HepG2 (cell line): ENCODE data around the gene HAPLN2. TPM values are rescaled to one million over a fixed set of nuclear protein-coding genes. Genes with fewer than 3 reads are reported as not detected.

ENCODE experiments used
- CBX1 ChIP-seq: IDR thresholded peaks from one replicate; pipeline ENCODE4 v1.6.1; 2016; ENCODE audit warnings: antibody characterized with exemption, low read depth
- CCAR2 ChIP-seq: fragments of 200-400 bp; formaldehyde crosslinking; optimal IDR thresholded peaks from 2 replicates; pipeline ENCODE3; 2018; ENCODE audit warnings: low read depth, mild to moderate bottlenecking, low read length, moderate library complexity
- JUND ChIP-seq: sonication (generic); formaldehyde crosslinking; IDR thresholded peaks from 2 replicates; pipeline ENCODE4 v1.8.0; 2022; ENCODE audit warnings: mild to moderate bottlenecking, missing genetic modification reagents
- MAZ ChIP-seq, 2 experiments: sonication (generic) in 1 of 2; formaldehyde crosslinking in 1 of 2; IDR thresholded peaks; 2 replicates each; pipeline versions ENCODE4 v1.5.0 to v1.6.1; 2012 to 2020; ENCODE audit warnings: low read depth in 2 of 2, mild to moderate bottlenecking in 2 of 2, borderline replicate concordance in 1 of 2, improper control_type of control experiment in 1 of 2, low read length in 1 of 2, missing genetic modification reagents in 1 of 2, moderate library complexity in 1 of 2
- PTBP1 ChIP-seq: fragments of 200-400 bp; formaldehyde crosslinking; IDR thresholded peaks from 2 replicates; pipeline ENCODE4 v1.6.1; 2018; ENCODE audit warnings: low read length, low read depth; ENCODE audit not compliant: poor library complexity, severe bottlenecking
- SKIL ChIP-seq: sonication (generic); formaldehyde crosslinking; IDR thresholded peaks from 2 replicates; pipeline ENCODE4 v1.8.0; 2022; ENCODE audit warnings: missing genetic modification reagents, mild to moderate bottlenecking, moderate library complexity, borderline replicate concordance
- TMF1 ChIP-seq: sonication (generic); formaldehyde crosslinking; IDR thresholded peaks from 2 replicates; pipeline ENCODE4 v1.8.1; 2022; ENCODE audit warnings: low read depth, missing genetic modification reagents
- ZBTB40 ChIP-seq, 2 experiments: fragments of 450-650 bp in 1 of 2; sonication (generic) in 1 of 2; formaldehyde crosslinking in 1 of 2; IDR thresholded peaks; 2 replicates each; pipeline versions ENCODE4 v1.6.1 to v1.8.0; 2016 to 2022; ENCODE audit warnings: antibody characterized with exemption in 1 of 2, mild to moderate bottlenecking in 1 of 2, missing genetic modification reagents in 1 of 2
- ZNF296 ChIP-seq: sonication (generic); formaldehyde crosslinking; conservative IDR thresholded peaks from 2 replicates; pipeline ENCODE4 v1.5.0; 2020; ENCODE audit warnings: mild to moderate bottlenecking, missing genetic modification reagents
- ZNF326 ChIP-seq: sonication (generic); formaldehyde crosslinking; IDR thresholded peaks from 2 replicates; pipeline ENCODE4 v1.4.0; 2020; ENCODE audit warnings: missing genetic modification reagents, borderline replicate concordance
- ZNF572 ChIP-seq: sonication (generic); formaldehyde crosslinking; IDR thresholded peaks from 2 replicates; pipeline ENCODE4 v1.5.1; 2020; ENCODE audit warnings: mild to moderate bottlenecking, missing genetic modification reagents
- ZNF740 ChIP-seq: sonication (generic); formaldehyde crosslinking; IDR thresholded peaks from 2 replicates; pipeline ENCODE4 v1.4.0; 2020; ENCODE audit warnings: missing genetic modification reagents
- ZNF879 ChIP-seq: sonication (generic); formaldehyde crosslinking; IDR thresholded peaks from 2 replicates; pipeline ENCODE4 v1.8.1; 2023; ENCODE audit warnings: missing genetic modification reagents
- ZUFSP ChIP-seq: sonication (generic); formaldehyde crosslinking; IDR thresholded peaks from 2 replicates; pipeline ENCODE4 v1.9.0; 2021; ENCODE audit warnings: missing genetic modification reagents, mild to moderate bottlenecking, borderline replicate concordance
- polyA plus RNA-seq, 8 experiments: library from polyadenylated mRNA; depleted of rRNA in 3 of 8; stranded (reverse) in 7 of 8; unstranded in 1 of 8; fragments of >200 nt; fragmentation: Illumina TruSeq in 4 of 8; extraction: Trizol in 4 of 8; gene quantifications; 2 replicates each; pipeline versions ENCODE4 v1.2.1 to v1.2.3, GENCODE V29; 2011 to 2016; ENCODE audit warnings: low read depth in 4 of 8, missing spikeins in 1 of 8, mixed read lengths in 1 of 8; ENCODE audit not compliant: insufficient read depth in 1 of 8
- total RNA-seq, 5 experiments: library from RNA; depleted of rRNA; stranded (reverse); fragments of >200 nt; fragmentation: Illumina TruSeq; extraction: Trizol; gene quantifications; 2 replicates each; pipeline ENCODE4 v1.2.3, GENCODE V29; 2016; ENCODE audit warnings: low read depth in 1 of 5

Gene HAPLN2
- total and polyA plus RNA-seq, 2 of the 13 experiments (the other 11 are each of a cell fraction or from before 2014, with no cell fraction given), result not detected

- TF ChIP-seq ZBTB40 (IDR thresholded peaks at IDR 0.05) (peak; percentile 23; the same call in 1 of the 2 replicates), ZBTB40 (CRISPR knock-in tag; IDR thresholded peaks at IDR 0.05) (peak; percentile 36; the same call in 1 of the 2 replicates), ZNF879 (CRISPR knock-in tag) (no peak), TMF1 (CRISPR knock-in tag) (peak; percentile 70; the same call in 1 of the 2 replicates), JUND (CRISPR knock-in tag) (no peak), ZNF296 (no peak), CCAR2 (no peak), PTBP1 (no peak), CBX1 (no peak), ZNF740 (no peak), ZNF572 (CRISPR knock-in tag) (no peak; the same call in 1 of the 2 replicates), ZNF326 (CRISPR knock-in tag) (no peak), MAZ (IDR thresholded peaks at IDR 0.05; ENCODE audit: borderline replicate concordance, low read depth, low read length) (no peak), MAZ (CRISPR knock-in tag; IDR thresholded peaks at IDR 0.05; ENCODE audit: low read depth) (no peak; the same call in 1 of the 2 replicates), ZUFSP (CRISPR knock-in tag) (no peak), SKIL (CRISPR knock-in tag) (no peak)
Observed at GRCh38 chr1:156571919-156572662, 47.1 kb upstream of the HAPLN2 start, which contains the start of gene IQGAP3 (continued).
